ENCODE data around the gene WWC2.
A peak's percentile ranks its signal among the peaks of the same experiment; 100 is the strongest.
"Not testable (repeated sequence)": the region's sequence is repeated elsewhere in the genome, so short reads cannot be mapped to it uniquely, and the experiment has no call there.

Gene WWC2

DNA sequence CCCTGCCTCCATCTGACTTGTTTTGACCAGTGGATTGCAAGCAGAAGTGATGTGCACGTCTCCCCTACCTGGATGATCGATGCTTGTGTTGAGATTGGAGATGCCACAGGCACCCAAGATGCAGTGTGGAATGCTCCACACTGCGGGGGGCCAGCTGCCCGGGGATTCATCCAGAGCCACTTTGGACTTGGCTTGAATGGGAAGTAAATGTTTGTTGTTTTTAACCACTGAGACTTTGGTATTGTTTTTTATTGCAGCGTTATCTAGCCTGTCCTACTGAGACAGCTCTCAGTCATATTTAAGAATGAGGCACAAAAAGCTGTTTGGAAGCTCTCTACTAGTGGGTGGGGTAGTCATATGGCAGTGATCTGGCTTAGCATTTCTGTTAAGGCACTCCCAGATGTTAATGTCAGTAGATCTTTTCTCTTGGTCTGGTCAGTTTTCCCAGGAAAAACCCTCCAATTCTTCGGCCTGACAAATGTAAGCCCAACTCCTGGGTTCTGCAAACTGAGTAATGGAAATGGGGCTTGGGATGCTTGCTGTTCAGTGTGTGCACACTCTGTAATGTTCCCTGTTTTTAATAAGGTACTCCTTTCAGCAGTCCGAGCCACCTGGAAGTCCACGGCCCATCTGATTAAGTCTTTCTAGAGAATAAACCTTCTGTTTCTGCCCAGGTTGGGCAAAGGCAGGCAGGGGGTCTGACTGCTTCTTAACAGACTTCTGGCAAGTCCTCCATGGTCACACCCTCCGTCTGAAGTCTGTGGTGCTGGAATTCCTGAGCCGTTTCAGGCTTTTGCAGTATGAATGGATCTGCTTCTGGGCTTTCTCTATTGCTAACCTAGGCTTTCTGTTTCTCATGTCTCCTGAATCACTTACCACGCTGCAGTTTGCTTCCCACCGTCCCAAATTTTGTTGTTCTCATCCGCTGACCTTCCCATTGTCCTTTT is 74.8 kb downstream of the WWC2 start:
- DNase-seq = peak; percentile 49

DNA sequence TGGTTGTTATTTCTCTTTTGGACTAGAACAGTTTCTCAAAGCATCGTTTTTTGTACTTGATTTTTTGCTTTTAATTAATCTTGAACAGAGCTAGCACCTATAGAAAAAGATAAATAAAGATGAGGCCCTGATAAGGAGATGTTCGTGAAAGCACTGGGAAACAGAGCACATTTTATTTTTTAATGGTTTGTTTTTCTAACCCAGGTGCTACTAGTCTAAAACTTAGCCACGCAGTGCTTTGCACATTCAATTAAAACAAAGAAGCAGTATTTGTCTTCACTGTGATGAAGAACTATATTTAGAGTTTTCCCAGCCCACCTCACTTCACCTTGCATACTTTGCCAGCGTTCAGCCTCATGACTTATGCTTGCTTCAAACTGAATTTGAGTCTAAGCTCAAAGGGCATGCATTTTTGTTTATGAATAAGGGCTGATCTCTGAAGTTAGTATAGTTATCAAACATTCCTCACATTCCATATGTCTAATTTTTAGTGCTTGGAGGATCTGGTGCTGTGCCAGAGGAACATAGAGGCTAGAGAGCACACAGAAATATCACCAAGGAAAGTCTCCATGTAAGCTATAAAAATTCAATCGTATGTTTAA is 76.7 kb downstream of the WWC2 start:
- peak; percentile 87 for DNase-seq

DNA sequence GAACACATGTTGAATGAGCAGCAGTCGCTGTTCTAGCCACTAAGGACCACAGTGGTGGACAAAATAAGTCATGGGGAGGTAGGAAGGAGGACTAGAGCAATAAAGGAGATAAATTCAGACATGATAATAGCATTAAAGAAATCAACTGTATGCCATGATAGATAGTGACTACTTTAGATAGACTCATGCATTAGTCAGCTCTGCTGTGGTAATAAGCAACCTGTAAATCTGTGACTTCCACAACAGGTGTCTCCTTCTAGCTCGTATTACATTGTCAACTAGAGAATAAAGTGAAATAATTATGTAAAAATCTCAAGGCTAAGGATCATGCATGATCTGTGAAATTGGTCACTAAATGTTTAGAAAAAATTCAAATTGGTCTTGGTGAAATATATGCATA is 77.9 kb downstream of the WWC2 start:
- no peak for DNase-seq

DNA sequence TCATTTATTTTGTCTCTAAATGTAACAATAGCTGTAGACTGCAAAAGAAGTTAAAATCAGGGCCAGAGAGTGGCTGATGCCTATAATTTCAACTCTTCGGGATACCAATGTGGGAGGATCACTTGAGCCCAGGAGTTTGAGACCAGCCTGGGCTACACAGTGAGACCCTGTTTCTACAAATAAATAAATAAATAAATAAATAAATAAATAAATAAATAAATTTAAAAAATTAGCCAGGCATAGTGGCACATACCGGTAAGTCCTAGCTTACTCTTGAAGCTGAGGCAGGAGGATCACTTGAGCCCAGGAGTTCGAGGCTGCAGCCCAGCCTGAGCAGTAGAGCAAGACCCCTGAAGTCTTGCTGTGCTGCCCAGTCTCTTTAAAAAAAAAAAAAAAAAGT is 79.1 kb downstream of the WWC2 start:
- DNase-seq = no peak

DNA sequence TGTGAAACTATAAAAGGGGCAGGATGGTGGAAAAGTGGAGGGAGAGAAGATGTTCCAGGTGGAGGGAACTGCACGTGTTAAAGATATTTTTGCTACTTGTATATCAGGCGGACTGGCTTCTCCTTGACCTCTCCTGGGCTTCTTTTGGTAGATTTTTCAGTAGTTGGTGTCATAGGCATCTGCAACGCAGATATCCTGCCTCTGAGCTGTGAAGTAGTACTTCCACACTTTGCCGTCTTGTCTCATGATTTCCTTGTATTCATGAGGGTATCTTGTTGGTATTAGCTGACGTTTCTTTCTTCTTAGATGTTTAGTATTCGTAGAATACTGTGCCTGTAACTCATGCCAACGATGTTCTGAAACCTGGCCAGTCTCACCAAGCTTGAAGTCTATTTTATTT is 81.0 kb downstream of the WWC2 start:
- DNase-seq = no peak

DNA sequence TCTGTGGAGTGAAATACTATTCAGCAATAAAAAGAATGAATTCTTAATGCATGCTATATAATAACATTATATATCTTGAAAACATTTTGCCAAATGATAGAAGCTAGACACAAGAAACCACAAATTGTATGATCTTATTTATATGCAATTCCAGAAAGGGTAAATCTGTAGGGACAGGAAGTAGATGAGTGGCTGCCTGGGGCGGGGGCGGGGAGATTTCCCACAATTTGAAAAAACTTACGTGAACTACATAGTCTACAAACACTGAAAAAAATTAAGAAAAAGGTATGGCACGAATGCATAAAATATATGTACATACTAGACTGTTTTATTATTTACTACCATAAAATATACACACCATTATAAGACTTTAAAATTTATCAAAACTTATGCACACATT is 81.6 kb downstream of the WWC2 start:
- DNase-seq = no peak

DNA sequence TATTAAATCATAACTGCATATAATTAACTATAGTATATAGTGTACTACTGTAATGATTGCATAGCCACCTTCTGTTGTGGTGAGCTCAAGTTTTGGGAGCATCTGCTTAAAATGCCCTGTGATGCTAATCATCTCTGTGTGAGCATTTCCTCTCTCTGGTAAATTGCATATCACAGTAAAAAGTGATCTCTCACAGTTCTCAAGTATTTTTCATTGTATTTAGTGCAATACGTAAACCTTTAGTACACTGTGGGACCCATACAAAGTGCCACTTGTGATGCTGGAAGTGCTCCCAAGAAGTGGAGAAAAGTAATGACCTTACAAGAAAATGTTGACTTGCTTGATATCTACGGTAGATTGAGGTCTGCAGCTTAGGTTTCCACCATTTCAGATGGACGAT is 82.0 kb downstream of the WWC2 start:
- DNase-seq = no peak

DNA sequence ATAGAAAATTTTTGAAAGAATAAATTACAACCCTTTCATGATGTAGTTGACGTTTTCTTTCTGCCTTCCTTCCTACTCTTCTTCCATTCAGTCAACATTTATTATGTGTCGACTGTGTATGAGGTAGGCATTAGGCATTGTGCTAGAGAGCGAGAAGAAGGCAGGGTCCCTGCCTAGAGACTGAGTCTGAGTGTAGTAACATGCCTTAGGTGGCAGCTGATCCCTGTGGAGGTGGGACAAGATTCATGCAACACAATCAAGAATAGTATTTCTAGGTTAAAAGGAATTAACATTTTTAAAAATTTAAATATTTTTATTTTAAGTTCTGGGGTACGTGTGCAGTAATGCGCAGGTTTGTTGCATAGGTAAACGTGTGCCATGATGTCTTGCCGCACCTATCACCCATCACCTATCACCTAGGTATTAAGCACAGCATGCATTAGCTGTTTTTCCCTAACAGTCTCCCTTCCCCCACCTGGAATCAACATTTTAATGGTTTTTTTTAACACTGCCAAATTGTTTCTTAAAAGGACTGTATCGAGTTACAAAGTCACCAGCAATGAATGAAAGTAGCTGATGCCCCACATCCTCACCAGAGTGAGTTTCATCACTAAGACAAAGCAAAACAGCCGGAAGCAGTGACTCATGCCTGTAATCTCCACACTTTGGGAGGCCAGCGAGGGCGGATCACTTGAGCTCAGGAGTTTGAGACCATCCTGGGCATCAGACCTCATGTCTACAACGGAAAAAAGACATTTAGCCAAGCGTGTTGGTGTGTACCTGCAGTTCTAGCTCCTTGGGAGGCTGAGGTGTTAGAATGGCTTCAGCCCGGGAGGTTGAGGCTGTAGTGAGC is 84.0 kb downstream of the WWC2 start:
- DNase-seq = peak; percentile 91

DNA sequence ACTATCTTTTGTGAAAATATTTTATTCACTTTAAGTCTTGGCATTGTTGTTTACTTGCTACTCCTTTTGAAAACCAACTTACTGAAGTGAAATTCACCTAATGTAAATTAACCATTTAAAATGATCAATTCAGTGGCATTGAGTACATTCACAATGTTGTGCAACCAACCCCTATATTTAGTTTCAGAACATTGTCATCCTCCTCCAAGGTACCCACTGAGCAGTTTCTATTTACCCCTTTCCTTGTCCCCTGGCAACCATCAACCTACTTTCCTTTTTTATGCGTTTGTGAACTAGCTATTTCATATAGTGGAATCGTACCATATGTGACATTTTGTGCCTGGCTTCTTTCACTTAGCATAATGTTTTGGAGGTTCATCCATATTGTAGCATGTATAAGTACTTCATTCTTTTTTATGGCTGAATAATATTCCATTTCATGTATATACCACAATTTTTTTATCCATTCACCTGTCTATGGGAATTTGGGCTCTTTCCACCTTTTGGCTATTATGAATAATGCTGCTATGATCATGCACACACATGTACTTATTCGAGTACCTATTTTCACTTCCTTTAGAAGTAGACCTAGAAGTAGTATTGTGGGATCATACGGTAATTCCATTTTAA is 85.0 kb downstream of the WWC2 start:
- no peak for DNase-seq

DNA sequence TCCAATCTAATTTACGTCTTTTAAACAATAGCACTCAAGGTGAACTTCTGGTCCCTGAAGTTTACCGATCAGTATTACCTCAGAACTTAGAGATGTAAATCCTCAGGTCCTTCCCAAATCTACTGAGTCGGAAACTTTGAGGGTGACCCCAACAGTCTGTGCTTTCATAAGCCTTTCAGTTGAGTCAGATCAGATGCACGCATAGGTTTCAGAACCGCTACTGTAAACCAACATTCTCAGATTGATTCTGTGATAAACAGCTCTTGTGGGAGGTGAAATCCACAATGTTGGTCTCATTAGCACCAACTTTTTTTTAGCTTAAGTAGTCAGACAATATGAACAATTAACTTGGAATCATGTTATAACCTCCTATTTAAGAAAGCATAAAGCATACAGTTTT is 86.0 kb downstream of the WWC2 start:
- DNase-seq = no peak

DNA sequence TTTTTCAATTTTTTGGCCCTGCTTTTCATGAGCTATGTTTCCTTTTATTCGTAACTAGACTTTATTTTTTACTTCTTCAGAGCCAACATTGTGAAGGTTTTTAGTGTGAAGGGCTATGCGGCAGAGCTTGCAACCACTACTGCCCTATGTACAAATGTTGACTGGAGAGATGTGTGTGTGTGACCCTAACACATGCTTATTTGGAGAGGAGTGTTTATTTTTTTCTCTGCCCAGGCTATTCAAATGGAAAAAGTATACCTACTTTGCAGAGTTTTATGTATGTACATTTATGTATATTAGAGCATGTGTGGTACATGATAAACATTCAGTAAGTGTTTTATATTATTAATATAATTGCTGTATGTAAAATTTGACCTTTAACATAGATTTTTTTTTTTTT is 86.5 kb downstream of the WWC2 start:
- no peak for DNase-seq

DNA sequence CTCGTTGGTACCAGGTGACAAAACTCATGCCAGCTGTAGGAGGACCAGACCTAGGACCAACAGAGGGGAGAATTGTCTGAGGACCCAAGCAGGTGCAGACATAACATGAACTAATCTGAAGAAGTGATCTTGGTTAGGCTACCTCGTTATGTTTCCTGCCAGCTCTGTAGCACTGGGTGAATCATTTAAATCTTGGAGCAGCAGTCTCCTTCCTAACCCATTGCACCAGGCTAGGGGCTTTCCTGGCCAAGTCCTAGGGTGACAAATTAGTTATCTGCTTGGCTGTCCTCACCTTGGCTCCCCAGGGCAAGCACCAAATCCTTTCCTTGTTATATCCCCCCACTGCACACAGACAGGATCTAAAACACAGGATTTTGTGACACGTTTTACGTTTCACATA is 87.8 kb downstream of the WWC2 start:
- DNase-seq = no peak

DNA sequence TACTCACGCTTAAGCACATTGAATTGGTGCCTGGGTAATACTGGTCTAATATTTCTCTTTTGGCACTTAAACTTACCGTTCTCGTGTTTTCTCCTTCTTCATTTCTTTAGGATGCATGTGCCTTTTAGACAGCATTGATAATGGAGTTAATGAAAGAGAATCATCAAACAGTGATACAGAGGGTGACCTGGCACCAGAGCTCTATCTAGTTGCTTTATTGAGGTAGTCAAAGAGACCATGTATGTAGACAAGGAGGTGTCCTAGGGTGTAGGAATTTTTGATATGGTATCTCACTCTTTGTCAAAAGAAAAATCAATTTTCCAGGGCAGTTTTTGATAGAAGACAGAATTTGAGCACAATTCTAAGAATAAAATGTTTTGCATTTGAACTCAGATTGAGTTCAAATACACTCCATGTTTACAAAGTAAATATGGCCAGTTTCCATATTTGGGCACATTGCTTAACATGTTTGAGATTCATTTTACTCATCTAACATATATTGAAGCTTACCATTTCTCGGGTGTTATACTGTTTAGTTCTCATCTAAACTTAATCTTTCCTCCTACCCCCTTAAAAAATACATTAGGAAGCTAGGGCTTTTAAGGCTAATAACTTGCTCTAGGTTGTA is 92.0 kb downstream of the WWC2 start:
- no peak for DNase-seq

DNA sequence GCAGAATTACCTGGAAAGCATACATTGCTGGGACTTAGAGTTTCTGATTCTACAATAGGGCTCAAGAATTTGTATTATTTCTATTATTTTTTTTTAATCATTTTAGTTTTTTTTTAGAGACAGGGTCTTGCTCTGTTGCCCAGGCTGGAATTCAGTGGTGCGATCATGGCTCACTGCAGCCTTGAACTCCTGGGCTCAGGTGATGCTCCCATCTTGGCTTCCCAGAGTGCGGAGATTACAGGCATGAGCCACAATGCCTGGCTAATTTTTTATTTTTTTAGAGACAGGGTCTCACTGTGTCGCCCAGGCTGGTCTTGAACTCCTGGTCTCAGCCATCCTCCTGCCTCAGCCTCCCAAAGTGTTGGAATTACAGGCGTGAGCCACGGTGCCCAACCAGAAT is 92.6 kb downstream of the WWC2 start:
- no peak for DNase-seq

DNA sequence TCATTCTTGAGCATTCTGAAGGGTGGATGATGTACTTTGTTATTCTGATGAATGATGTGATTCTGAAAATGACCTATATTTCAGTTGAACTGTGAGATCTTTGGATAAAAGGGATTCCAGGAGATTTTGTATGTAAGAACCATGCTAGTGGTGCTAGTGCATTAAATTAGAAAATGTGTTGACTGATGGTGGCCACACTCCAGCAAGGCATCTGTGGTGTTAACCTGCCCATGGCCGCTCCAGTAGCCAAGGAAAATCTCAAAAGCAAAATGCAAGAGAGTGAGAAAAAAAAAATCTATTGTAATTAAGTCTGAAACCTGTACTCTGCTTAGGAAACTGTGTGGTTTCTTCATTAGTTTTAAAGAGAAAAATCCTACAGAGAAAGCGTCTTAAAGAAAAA is 93.5 kb downstream of the WWC2 start:
- no peak for DNase-seq

DNA sequence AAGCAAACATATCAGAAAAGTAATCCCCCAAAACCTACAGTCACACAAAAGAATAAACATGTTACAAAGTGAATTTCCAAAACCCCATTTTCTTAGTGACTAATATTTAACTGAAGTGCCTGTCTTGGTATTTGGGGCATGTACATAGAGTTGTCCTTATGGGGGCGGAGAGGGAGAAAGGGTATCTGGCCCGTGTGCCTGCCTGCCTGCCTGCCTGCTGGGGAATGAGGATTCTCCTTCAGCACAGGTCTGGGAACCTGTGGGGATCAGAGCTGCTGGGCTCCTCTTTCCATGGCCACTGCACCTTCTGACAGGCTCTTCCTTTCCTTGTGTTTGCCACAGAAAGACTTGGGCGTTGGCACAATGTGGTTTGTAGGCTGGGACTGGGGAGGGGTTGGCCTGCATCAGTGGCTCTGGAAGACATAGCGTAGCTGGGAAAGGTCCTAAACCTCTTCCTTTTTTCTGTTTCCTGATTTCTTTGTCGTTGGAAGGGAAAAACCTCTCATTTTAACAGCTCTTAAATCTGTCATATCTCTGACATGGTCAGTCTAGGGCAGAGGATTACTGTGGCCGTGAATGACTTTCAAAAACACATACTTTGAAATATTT is 94.8 kb downstream of the WWC2 start:
- not testable (repeated sequence) for DNase-seq

DNA sequence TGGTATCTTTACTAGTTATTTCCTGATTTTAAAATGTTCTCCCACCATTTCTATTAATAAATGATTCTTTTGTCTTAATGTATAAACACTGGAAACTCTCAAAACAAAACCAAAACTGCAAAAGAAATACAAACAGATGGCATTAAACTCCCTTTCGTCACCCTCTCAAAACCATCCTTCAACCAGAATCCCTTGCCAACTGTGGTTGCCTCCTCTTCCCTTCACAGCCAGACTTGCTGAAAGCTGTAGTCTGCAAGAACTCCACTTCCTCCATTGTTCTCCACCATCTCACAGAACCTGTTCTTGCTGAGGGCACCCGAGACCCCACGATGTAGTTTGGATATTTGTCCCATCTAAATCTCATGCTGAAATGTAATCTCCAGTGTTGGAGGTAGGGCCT is 96.5 kb downstream of the WWC2 start:
- DNase-seq = no peak

DNA sequence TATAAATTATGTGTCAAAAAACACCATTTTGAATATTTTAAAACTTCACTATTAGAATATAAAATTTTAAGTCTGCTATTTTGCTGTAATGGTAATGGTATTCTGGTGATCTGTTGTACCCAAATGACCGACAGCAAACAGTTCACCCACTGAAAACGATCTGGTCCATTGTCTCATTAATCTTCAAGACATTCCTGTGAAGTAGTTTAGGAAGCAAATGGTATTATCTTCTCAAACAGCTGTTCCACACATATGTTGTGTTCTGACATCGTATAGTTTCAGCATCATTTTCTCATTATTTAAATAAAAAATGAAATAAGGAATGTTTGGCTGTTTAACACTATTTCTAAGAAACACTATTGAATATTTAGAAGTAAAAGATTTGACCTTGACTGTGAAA is 98.1 kb downstream of the WWC2 start:
- DNase-seq = no peak

DNA sequence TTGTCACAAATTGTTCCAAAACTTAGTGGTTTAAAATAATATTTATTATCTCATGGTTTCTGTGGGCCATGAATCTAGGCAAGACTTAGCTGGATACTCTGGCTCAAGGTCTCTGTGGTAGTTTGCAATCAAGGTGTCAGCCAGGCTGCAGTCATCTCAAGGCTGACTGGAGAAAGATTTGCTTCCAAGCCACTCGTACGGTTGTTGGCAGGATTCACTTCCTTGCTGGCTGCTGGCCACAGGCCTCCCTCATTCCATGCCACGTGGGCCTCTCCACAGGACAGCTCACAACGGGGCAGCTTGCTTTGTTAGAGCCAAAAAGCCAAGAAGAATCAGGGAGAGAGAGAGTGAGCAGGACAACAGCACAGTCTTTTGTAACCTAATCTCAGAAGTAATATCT is 101.4 kb downstream of the WWC2 start:
- peak; percentile 91 for DNase-seq

DNA sequence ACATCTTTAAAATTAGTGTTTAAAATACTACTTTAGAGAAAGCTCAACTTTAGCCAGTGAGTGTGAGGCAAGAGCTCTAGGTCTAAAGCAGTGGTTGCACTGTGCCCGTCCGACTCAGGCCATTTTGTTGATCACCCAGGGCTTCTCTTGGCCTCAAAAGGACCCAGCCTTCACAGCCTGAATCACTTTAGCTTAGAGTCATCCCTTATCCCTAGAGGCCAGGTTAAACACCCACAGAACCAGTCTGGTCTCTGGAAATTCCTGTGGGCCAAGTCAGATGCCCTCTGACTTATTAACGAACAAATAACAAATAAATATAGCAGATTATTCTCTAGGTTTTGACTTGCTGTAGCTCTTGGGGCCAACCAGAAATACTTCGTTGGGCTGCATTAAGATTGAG is 102.3 kb downstream of the WWC2 start:
- peak; percentile 89 for DNase-seq

DNA sequence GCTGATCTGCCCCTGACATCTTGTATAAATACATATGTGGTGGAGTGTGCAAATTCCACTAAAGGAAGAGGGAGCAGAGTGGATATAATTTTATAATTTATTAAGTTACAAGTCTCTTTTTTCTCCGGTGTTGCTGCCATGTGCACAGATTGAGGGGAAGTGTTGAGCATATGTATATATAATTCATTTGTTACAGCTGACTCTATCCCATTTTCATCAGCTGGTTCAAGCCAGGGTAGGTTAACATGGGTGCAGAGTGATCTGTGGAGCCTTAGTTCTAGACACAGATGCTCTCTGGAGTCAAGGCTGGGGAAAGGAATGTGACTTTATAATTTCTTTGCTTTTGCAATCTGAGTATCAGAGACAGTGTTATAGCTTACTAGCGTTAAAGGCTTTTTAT is 103.5 kb downstream of the WWC2 start:
- no peak for DNase-seq

DNA sequence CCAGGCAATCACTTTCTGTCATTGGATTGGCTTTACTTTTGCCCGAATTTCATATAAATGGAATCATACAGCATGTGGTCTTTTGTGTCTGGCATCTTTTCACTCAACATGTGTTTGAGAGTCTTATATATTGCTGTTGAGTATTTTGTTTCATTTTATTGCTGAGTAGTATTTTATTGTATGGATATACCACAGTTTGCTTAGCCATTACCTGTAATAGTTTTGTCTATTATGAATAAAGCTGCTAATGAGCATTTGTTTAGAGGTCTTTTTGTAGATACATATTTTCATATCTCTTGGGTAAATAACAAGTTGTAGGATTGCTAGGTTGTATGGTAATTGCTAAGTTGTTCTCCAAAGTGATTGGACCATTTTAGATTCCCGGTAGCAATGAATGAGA is 105.7 kb downstream of the WWC2 start:
- no peak for DNase-seq

All from EL (cell line).